Renal cortex interstitium (tissue), 15 donors: ENCODE results near the gene ATP6V0D1. TPM values are rescaled to one million over a fixed set of nuclear protein-coding genes. Genes with fewer than 3 reads are reported as not detected.
A peak's percentile ranks its signal among the peaks of the same experiment; 100 is the strongest.

ENCODE experiments used
- DNase-seq, 11 donors: peaks; one replicate each; pipeline ENCODE4 v3.0.0-alpha.2; 2013; ENCODE audit warnings: low read depth in 9 of 11, low spot score in 4 of 11; ENCODE audit errors: extremely low read depth in 1 of 11
- long read RNA-seq, 16 experiments: transcript quantifications; one replicate each; lab custom pipeline, GENCODE V29; 2026
- polyA plus RNA-seq, 3 donors: library from polyadenylated mRNA; unstranded; fragments of 120-200 nt; gene quantifications; one replicate each; pipeline ENCODE4 v1.2.1, GENCODE V29; 2013; ENCODE audit not compliant: insufficient read length in 3 of 3

ATP6V0D1 gene
- polyA plus RNA-seq: 10 to 100 TPM; 84.1 to 99.9 (median 90.5) TPM
- long read RNA-seq, donor 1, transcript ATP6V0D1-201 (8 exons, 1,716 nt): major isoform, 29 of 30 reads
- long read RNA-seq, donor 1, partial matches to known transcripts: 0 of 30 reads
- long read RNA-seq, donor 1, other reads (novel, unspliced or antisense): 0 of 30 reads
- long read RNA-seq, donor 2, transcript ATP6V0D1-201 (8 exons, 1,716 nt): major isoform, 24 of 25 reads
- long read RNA-seq, donor 2, partial matches to known transcripts: 0 of 25 reads
- long read RNA-seq, donor 2, other reads (novel, unspliced or antisense): 0 of 25 reads
- long read RNA-seq, donor 3, transcript ATP6V0D1-201 (8 exons, 1,716 nt): major isoform, 44 of 45 reads
- long read RNA-seq, donor 3, partial matches to known transcripts: 0 of 45 reads
- long read RNA-seq, donor 3, other reads (novel, unspliced or antisense): 0 of 45 reads
- long read RNA-seq, donor 4, transcript ATP6V0D1-201 (8 exons, 1,716 nt): major isoform, 23 of 23 reads
- long read RNA-seq, donor 4, partial matches to known transcripts: 0 of 23 reads
- long read RNA-seq, donor 4, other reads (novel, unspliced or antisense): 0 of 23 reads
- long read RNA-seq, donor 5: 0 reads
- long read RNA-seq, donor 6, transcript ATP6V0D1-201 (8 exons, 1,716 nt): major isoform, 31 of 32 reads
- long read RNA-seq, donor 6, partial matches to known transcripts: 0 of 32 reads
- long read RNA-seq, donor 6, other reads (novel, unspliced or antisense): 0 of 32 reads
- long read RNA-seq, donor 7, transcript ATP6V0D1-201 (8 exons, 1,716 nt): major isoform, 35 of 37 reads
- long read RNA-seq, donor 7, partial matches to known transcripts: 0 of 37 reads
- long read RNA-seq, donor 7, other reads (novel, unspliced or antisense): 0 of 37 reads
- long read RNA-seq, donor 8: 0 reads
- long read RNA-seq, donor 9, transcript ATP6V0D1-201 (8 exons, 1,716 nt): major isoform, 37 of 37 reads
- long read RNA-seq, donor 9, partial matches to known transcripts: 0 of 37 reads
- long read RNA-seq, donor 9, other reads (novel, unspliced or antisense): 0 of 37 reads
- long read RNA-seq, donor 10, transcript ATP6V0D1-201 (8 exons, 1,716 nt): major isoform, 35 of 36 reads
- long read RNA-seq, donor 10, partial matches to known transcripts: 0 of 36 reads
- long read RNA-seq, donor 10, other reads (novel, unspliced or antisense): 0 of 36 reads
- long read RNA-seq, donor 11, transcript ATP6V0D1-201 (8 exons, 1,716 nt): major isoform, 31 of 32 reads
- long read RNA-seq, donor 11, partial matches to known transcripts: 0 of 32 reads
- long read RNA-seq, donor 11, other reads (novel, unspliced or antisense): 0 of 32 reads
- long read RNA-seq, donor 12, transcript ATP6V0D1-201 (8 exons, 1,716 nt): major isoform, 12 of 14 reads
- long read RNA-seq, donor 12, partial matches to known transcripts: 0 of 14 reads
- long read RNA-seq, donor 12, other reads (novel, unspliced or antisense): 0 of 14 reads
- long read RNA-seq, donor 13: 0 reads
- long read RNA-seq, donor 14, transcript ATP6V0D1-201 (8 exons, 1,716 nt): major isoform, 22 of 23 reads
- long read RNA-seq, donor 14, partial matches to known transcripts: 0 of 23 reads
- long read RNA-seq, donor 14, other reads (novel, unspliced or antisense): 0 of 23 reads
- long read RNA-seq, donor 15, transcript ATP6V0D1-201 (8 exons, 1,716 nt): major isoform, 14 of 14 reads
- long read RNA-seq, donor 15, partial matches to known transcripts: 0 of 14 reads
- long read RNA-seq, donor 15, other reads (novel, unspliced or antisense): 0 of 14 reads
- long read RNA-seq, donor 16, transcript ATP6V0D1-201 (8 exons, 1,716 nt): major isoform, 75 of 78 reads
- long read RNA-seq, donor 16, partial matches to known transcripts: 0 of 78 reads
- long read RNA-seq, donor 16, other reads (novel, unspliced or antisense): 0 of 78 reads

DNA sequence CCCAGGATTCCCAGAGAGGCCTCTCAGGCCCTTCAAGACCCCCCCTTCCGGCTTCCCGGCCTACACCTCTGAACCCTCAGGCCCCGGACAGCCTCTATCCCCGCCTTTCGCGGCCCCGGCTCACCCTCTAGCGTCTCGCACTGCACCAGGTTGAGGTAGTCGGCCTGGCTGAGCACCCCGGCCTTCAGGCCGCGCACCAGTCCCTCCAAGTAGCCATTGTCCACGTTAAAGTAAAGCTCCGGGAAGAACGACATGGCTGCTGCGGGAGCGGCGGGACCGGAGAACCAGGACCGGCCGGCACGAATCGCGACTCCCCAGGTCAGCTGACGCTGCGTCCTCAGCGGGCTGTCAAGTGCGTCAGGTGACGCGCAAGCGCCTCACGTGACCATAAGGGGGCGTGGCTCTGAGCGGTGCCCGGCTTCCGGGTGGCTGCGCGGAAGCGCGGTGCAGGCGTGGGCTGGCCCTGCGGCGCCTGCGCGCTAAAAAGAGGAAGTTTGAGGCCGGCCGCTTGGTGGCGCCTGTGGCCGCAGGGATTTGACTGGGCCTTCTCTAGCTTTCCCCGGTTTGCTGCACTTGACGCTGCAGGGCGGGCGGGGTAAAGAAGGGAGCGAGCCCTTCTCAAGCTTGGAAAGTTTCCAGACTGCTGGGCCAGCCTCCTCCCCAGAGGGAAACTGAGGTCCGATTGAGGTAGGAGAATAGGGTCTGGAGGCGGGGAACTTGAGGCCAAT, at the start of gene ATP6V0D1:
ATP6V0D1 (minus strand) TSS at position 325 of the 728 bp plus-strand sequence; CDS start at position 254, 71 bp downstream.
- DNase-seq: peak; percentile 92 to 98 (median 97)

DNA sequence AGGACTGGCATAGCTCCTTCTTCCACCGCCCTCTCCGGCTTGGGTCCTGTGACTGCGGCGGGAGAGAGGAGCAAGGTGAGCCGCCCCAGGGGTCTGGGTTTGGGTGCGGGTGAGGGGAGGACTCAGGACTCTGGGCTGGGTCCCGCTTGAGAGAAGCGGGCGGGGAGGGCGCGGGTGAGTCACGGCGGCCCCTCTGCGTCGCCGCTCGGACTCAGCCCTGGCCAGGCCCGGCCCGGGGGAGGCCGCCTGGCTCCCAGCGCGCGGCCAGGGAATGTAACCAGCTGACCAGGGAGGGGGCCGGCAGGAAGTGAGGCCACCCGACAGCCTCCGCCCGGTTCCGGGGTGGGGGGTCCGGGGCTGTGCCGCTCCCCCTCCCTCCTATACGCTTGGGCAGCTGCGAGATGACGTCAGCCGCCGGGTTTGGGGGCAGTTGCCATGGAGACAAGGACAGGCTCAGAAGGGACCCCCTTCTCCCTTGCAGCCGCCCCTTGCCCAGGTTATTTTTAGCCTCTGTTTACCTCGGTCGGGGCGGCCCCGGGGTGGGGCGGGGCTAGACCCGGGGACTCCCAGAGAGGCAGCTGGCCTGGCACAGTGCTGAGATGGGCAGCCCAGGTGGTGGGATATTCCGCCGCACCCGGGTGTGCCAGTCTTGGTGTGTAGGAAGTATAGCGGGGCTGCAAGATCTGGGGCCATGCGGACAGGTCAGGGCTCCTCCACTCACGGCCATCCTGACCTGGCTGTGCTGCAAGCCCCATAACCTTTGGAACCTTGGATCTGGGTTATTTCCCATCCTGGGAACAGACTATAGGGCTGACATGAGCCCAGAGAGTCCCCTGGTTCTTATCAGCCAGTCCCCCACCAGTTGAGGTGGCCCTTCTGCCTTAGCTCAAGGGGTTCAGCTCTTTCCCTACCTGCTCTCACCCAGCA, 49.3 kb upstream of the ATP6V0D1 start:
- DNase-seq: peak in 3 of 11 donors; percentile 55 to 67 (median 62)

DNA sequence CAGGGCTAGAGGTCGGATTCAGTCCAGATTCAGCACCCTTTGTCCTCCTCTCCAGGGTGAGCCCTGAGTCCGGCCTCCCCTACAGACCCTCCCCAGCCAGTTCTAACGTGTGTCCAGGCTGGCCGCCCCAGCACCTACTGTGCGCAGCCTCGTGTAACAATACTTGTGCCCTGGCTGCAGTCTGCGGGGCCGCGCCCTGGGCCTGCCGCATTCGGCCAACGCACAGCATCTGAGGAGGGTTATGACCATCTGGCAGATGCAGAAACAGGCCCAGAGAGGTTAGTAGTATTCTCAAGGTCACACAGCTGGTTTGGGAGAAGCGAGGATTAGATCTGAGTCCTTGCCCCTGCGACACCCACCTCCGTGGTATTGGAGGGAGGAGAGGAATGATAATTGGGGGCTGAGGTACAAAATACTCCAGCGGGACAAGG, 48.6 kb upstream of the ATP6V0D1 start:
- no peak for DNase-seq

DNA sequence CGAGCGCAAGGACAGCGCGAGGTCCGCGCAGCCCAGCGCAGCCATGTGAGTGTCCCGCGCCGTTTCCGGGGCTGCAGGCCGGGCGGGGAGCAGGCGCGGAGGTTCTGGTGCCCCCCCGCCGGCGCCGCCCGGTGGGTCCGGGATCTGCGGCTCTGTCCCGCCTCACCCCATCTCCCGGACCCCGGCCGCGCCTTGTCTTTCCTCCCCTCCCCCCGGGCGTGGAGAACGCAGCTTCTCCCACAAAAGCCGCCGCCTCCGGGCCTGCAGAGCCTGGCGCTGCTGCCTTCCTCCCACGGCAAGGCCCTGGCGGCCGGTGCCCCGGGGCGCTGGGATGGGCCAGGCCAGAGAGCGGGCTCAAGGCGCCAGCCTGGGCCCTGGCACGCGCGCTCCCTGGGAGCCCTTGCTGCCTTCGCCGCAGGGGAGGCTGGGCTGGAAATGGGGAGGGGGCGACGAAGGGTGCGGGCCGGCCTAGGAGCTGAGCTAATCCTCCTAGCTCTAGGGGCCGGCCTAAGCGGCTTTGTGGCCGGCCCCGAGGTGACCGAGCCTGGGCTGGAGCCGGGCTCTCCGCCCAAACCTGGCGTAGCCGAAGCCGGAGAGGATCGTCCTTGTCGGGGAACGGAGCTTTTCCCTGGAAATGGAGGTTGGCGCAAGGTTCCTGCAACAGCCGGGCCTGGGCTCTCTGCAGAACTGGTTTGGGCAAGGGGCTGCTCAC, 48.1 kb upstream of the ATP6V0D1 start:
- DNase-seq: no peak

DNA sequence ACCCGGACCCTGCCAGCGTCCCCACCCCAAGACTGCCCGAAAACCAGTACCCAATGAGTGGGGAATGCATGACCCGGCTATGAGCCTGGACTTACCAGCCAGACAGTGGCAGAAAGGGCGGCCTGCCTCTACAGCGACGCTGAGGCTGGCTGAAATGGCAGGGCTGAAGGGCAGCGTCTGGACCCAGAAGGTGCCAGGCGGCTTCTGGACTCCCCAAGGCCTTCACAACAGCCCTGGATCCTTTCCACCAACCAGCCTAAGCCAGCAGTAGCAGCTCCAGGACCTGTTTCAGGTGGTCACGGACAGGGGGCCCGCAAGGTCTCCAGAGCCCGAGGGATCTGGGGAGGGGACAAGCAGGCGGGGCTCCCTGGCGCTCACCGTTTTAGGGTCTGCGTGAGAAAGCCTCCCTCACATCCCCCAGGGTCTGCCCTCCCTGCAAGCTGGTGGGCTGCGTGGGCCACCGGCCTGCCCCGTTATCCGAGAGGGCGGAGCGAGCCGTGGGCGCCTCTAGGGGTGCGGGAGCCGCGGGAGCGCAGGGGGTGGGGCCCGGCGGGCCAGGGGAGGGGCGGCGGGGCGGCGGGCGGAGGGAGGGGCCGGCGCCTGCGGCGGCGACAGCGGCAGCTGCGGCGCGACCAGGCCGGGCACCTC, 47.4 kb upstream of the ATP6V0D1 start, which contains the start of gene RIPOR1:
RIPOR1 (plus strand) TSS at position 608 of the 648 bp plus-strand sequence. CDS start 9,618 bp downstream, outside the sequence.
- no peak for DNase-seq

DNA sequence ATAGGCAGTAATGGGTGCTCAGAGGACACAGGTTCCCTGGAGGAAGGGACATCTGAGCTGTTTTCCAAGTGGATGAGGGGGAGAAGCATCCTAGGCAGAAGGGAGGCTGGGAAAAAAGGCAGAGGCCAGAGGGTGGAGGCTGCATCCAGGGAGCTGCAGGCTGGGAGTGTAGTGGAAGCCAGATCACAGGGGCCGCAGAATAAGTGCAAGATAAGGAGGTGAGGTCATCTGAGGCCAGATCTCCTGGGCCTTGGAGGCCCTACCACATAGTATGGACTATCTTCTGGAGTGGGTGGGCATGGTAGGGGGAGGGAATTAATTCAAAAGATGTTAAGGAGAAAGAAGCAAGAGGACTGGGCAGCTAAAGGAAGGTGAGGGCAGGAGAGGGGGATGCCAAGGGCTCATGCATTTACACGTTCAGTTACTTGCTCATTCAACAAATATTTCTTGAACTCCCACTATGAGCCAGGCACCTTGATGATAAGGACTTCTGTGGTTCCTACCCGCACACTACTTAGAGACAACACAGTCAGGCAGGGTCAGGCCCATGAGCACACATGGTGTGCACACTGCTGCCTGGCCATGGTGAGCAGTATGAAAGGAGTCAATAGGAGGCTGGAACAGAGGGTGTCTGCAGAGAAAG, 45.3 kb upstream of the ATP6V0D1 start:
- no peak for DNase-seq

DNA sequence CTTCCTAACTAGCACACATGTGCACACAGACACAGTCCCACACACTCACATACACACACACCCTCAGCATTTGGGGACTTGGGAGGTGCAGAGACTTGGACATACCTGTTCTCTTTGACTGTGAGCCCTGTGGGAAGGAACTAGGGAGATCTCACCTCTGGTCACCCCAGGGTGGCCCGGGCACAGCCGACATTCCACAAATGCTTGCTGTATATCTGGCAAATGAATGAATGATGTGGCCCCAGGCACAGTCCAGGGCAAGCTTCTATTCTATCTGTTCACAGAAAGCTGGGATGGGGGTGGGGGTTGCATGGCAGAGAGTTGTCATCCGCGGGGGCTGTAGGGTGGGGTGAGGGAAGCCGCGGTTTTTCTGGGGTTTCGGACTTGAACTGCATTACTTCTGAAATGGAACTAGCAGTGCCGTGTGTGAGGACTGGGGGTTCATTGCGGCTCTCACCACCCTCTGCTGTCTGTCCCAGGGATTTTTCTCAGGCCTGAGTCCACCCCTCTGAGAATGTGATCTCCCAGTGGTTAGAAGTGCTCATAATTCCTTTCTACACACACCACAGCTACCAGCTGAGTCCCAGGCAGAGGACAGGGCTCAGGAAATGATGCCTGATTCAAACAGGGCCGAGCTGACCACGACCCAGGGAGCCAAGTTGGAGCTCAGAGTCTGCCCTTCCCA, 44.4 kb upstream of the ATP6V0D1 start:
- DNase-seq: no peak

DNA sequence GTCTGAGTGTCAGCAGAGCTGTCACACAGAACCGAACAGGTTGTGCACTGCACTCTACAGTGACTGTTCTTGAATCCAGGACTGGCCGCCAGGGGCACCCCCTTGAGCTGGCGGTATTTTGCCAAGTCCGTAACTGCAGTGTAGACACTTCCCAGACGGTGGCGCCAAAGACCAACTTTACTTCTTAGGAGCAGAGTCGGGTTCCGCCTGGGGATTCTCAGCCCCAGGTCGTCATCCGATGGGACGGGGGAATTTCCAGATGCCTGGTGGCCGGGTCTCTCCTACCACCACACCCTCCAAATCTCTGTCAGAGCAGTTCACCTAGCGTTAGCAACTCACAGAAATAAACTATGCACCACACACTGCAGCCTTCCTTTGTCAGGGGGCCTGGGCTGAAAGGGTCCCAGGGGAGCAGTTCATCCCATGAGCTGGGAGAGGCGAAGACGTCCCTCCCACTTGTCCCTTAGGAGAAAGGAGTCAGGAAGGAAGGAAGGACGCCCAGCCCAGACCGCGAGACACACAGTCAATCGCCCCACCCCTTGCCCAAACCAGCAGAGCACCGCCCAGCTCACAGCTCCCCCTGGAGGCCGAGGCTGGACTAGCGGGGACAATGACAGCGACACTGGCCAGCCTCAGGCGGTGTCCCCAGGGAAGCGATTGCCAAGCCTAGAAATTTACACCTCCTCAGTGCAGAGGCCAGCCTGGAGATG, 40.3 kb upstream of the ATP6V0D1 start:
- DNase-seq: peak; percentile 86 to 98 (median 94)

DNA sequence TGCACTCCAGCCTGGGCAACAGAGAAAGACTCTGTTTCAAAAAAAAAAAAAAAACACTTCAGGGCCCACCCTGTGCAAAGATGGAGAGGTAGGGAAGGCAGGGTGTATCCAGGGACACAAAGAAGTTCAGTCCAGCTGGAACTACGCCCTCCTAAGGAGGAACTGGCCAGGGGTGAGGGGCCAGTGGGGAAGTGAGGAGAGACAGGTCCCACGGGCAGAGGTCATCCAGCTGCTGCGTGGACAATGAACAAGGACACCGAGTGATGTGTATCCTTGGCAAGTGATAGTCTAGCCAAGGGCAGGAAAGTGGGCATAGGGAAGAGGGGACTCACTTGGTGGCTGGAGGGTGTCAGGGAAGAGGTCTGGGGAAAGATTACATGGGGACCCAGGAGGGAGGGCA, 38.3 kb upstream of the ATP6V0D1 start:
- no peak for DNase-seq

DNA sequence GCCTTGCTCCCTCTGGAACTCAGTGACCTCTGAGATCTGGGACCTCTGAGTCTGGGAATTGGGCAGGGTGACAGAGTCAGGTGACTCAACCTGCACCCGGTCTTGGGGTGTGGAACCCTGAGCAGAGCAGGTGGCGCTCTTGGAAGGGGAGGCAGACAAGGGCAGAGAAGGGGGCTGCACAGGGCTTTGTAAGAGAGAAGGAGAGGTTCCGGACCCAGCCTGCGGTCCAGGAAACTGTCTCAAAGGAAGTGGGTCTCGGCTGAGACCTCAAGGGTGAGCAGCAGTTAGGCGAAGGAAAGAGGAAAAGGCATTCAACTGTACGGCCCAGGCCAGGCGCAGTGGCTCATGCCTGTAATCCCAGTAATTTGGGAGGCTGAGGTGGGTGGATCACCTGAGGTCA, 37.7 kb upstream of the ATP6V0D1 start:
- DNase-seq: no peak

DNA sequence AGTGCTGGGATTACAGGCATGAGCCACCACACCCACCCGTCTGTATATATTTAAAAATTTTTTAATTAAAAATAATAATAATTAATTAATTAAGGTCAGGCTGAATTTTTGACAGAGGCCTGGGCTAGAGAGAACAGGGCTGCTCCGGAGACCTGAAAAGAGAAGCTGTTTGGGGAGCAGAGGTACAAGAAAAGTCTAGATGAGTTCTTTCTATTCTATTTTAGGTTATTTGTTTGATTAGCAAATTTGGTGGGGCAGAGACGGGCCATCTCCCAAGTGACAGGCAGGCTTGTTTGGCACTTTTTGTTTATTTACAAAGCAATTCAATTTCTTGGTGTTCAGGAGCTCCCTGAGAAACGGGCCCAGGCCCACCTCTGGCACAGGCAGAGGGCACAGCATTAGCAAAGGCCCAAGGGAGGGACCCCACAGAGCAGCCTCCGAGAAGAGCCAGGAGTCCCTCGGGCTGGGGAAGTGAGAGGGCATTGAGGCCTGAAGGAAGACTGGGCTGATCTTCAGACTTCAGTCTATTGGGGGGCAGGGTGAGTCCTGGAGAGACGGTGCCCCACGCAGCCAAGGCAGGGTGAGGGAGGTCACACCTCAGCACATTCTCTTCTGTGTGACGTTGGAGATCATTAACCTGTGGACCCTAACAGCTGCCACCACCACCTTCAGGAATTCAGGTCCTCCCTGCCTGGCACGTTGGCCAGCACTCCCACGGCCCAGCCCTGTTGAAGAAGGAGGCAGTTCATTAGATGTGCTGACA, 36.9 kb upstream of the ATP6V0D1 start:
- DNase-seq: peak in 3 of 11 donors; percentile 18 to 78 (median 60)

DNA sequence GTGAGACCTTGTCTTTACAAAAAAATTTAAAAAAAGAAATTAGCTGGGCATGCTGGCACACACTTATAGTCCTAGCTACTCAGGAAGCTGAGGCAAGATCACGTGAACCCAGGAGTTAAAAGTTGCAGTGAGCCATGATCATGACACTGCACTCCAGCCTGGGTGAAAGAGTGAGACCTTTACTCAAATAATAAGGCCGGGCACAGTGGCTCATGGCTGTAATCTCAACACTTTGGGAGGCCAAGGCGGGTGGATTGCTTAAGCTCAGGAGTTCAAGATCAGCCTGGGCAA, 36.1 kb upstream of the ATP6V0D1 start:
- no peak for DNase-seq
